Panc1 (cell line): Measurements from ENCODE around the gene OAS3. TPM values are rescaled to one million over a fixed set of nuclear protein-coding genes. Genes with fewer than 3 reads are reported as not detected.

Experiments
- ATAC-seq: fragments of 200-7000 bp; cut with Tn5 transposase; 2 replicates; pipeline ENCODE4 v1.9.1; 2020; ENCODE audit warnings: mild to moderate bottlenecking, moderate library complexity
- BruUV-seq: library from RNA; stranded (reverse); fragments of 400-500 nt; replicated peaks from 2 replicates; lab custom pipeline; 2021; lab: Mats Ljungman, UMichigan
- CTCF ChIA-PET: fragments of 300-600 bp; sonication (Branson Sonifier 250); formaldehyde crosslinking; loops from one replicate; lab custom pipeline; 2022; ENCODE audit warnings: antibody characterized with exemption; lab: Charles Lee
- POLR2A ChIA-PET: fragments of 300-600 bp; sonication (Branson Sonifier 250); formaldehyde crosslinking; loops from one replicate; lab custom pipeline; 2022; ENCODE audit warnings: antibody characterized with exemption; lab: Charles Lee
- DNase-seq: peaks from one replicate; pipeline ENCODE4 v3.0.0-alpha.2; 2010; ENCODE audit warnings: low read depth, low spot score
- H3K27ac ChIP-seq: 2 replicates; pipeline ENCODE4 v1.5.1; 2011; ENCODE audit warnings: mild to moderate bottlenecking, low read length, inconsistent platforms
- H3K27me3 ChIP-seq: fragments of 200-500 bp; sonication (Bioruptor generic); 2 replicates; pipeline ENCODE4 v1.6.0; 2014; ENCODE audit warnings: low read length, inconsistent platforms; ENCODE audit not compliant: control insufficient read depth, insufficient read depth
- H3K36me3 ChIP-seq: fragments of 200-500 bp; sonication (Bioruptor generic); 2 replicates; pipeline ENCODE4 v1.5.1; 2014; ENCODE audit warnings: inconsistent platforms, mild to moderate bottlenecking, low read length, moderate library complexity; ENCODE audit not compliant: control insufficient read depth, insufficient read depth
- H3K4me1 ChIP-seq: 2 replicates; pipeline ENCODE4 v1.5.1; 2011; ENCODE audit warnings: inconsistent platforms, mild to moderate bottlenecking, low read length, moderate library complexity; ENCODE audit not compliant: control insufficient read depth, insufficient read depth
- H3K4me3 ChIP-seq, 2 experiments: 2 replicates each; pipeline ENCODE4 v1.5.1; 2011 to 2012; ENCODE audit warnings: low read depth in 2 of 2, low read length in 2 of 2, mild to moderate bottlenecking in 2 of 2, inconsistent platforms in 1 of 2, moderate library complexity in 1 of 2
- H3K9me3 ChIP-seq: fragments of 200-500 bp; sonication (Bioruptor generic); 2 replicates; pipeline ENCODE4 v1.5.1; 2014; ENCODE audit warnings: low read depth, mild to moderate bottlenecking, inconsistent platforms, low read length, moderate library complexity; ENCODE audit not compliant: control insufficient read depth, insufficient read depth
- POLR2AphosphoS5 ChIP-seq: IDR thresholded peaks from 2 replicates; pipeline ENCODE4 v1.6.1; 2012; ENCODE audit warnings: mild to moderate bottlenecking, low read depth, low read length, moderate library complexity
- SIN3A ChIP-seq: IDR thresholded peaks from 2 replicates; pipeline ENCODE4 v1.6.1; 2012; ENCODE audit warnings: low read depth, mild to moderate bottlenecking, low read length, moderate library complexity, borderline replicate concordance; ENCODE audit not compliant: insufficient read depth
- TCF7L2 ChIP-seq: IDR thresholded peaks from 2 replicates; pipeline ENCODE4 v1.6.1; 2011; ENCODE audit warnings: mild to moderate bottlenecking, low read depth, low read length, inconsistent platforms
- in situ Hi-C: cut with HindIII; loops from 2 replicates; pipeline ENCODE4 v1.10.0; 2016; ENCODE audit warnings: low sequenced_read_pairs, low pct_unique_long_range_greater_than_20kb
- intact Hi-C: fragments of 100-400 bp; cut with micrococcal nuclease; formaldehyde crosslinking; loops from one replicate; pipeline ENCODE4 v1.10.0; 2022; ENCODE audit not compliant: unreplicated experiment
- total RNA-seq: library from RNA; stranded (reverse); gene quantifications from one replicate; pipeline ENCODE4 v1.2.1, GENCODE V29; 2021; ENCODE audit not compliant: unreplicated experiment
- TF ChIP-seq, protein P1 (sequence below): fragments of 450-650 bp; IDR thresholded peaks from 2 replicates; pipeline ENCODE4 v1.5.1; 2017; ENCODE audit warnings: mild to moderate bottlenecking
- TF ChIP-seq, protein P2 (sequence below), 2 experiments: IDR thresholded peaks; 2 replicates each; pipeline ENCODE4 v1.6.1; 2011 to 2012; ENCODE audit warnings: low read depth in 2 of 2, control low read depth in 1 of 2, low read length in 1 of 2, mild to moderate bottlenecking in 1 of 2, moderate library complexity in 1 of 2; ENCODE audit not compliant: insufficient read depth in 1 of 2

Gene OAS3
- total RNA-seq, 1 experiment from 2014 or later = 33.3 TPM

DNA sequence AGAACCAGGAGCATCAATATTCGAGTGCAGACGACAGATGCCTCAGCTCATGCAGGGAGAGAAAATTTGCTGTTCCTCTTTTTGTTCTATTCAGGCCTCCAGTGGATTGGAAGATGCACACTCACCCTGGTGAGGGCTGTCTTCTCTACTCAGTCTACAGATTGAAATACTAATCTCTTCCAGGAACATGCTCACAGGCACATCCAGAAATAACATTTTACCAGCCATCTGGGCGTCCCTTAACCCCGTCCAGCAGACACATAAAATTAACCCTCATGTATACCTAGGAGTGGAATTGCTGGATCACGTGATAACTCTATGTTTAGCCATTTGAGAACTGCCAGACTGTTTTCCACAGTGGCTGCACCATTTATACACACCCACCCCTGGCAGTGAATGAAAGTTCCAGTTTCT, 35.6 kb downstream of the OAS3 start:
- Histone ChIP-seq H3K36me3 (no peaks in the 10 kb centered on the region), H3K4me3 (no peak overlapping the region), H3K27ac (no peak overlapping the region), H3K9me3 (no peaks in the 10 kb centered on the region), H3K27me3 (no peaks in the 10 kb centered on the region), H3K4me1 (no peaks in the 10 kb centered on the region)
- ATAC-seq (no peak), DNase-seq (no peak)
- BruUV-seq = no TSS peak
- POLR2A ChIA-PET = no interaction called here
- in situ Hi-C loops (no loop called here), intact Hi-C loops (no loop called here)
- TF ChIP-seq TCF7L2 (no peak), POLR2AphosphoS5 (no peak), SIN3A (no peak)
- TF ChIP-seq, protein P1, sequence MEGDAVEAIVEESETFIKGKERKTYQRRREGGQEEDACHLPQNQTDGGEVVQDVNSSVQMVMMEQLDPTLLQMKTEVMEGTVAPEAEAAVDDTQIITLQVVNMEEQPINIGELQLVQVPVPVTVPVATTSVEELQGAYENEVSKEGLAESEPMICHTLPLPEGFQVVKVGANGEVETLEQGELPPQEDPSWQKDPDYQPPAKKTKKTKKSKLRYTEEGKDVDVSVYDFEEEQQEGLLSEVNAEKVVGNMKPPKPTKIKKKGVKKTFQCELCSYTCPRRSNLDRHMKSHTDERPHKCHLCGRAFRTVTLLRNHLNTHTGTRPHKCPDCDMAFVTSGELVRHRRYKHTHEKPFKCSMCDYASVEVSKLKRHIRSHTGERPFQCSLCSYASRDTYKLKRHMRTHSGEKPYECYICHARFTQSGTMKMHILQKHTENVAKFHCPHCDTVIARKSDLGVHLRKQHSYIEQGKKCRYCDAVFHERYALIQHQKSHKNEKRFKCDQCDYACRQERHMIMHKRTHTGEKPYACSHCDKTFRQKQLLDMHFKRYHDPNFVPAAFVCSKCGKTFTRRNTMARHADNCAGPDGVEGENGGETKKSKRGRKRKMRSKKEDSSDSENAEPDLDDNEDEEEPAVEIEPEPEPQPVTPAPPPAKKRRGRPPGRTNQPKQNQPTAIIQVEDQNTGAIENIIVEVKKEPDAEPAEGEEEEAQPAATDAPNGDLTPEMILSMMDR = no peak
- TF ChIP-seq, protein P2, sequence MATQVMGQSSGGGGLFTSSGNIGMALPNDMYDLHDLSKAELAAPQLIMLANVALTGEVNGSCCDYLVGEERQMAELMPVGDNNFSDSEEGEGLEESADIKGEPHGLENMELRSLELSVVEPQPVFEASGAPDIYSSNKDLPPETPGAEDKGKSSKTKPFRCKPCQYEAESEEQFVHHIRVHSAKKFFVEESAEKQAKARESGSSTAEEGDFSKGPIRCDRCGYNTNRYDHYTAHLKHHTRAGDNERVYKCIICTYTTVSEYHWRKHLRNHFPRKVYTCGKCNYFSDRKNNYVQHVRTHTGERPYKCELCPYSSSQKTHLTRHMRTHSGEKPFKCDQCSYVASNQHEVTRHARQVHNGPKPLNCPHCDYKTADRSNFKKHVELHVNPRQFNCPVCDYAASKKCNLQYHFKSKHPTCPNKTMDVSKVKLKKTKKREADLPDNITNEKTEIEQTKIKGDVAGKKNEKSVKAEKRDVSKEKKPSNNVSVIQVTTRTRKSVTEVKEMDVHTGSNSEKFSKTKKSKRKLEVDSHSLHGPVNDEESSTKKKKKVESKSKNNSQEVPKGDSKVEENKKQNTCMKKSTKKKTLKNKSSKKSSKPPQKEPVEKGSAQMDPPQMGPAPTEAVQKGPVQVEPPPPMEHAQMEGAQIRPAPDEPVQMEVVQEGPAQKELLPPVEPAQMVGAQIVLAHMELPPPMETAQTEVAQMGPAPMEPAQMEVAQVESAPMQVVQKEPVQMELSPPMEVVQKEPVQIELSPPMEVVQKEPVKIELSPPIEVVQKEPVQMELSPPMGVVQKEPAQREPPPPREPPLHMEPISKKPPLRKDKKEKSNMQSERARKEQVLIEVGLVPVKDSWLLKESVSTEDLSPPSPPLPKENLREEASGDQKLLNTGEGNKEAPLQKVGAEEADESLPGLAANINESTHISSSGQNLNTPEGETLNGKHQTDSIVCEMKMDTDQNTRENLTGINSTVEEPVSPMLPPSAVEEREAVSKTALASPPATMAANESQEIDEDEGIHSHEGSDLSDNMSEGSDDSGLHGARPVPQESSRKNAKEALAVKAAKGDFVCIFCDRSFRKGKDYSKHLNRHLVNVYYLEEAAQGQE (IDR thresholded peaks at IDR 0.05; ENCODE audit: insufficient read depth in 1 of 2, low read depth in 2 of 2, low read length in 1 of 2) = no peak
- CTCF ChIA-PET = no interaction called here

DNA sequence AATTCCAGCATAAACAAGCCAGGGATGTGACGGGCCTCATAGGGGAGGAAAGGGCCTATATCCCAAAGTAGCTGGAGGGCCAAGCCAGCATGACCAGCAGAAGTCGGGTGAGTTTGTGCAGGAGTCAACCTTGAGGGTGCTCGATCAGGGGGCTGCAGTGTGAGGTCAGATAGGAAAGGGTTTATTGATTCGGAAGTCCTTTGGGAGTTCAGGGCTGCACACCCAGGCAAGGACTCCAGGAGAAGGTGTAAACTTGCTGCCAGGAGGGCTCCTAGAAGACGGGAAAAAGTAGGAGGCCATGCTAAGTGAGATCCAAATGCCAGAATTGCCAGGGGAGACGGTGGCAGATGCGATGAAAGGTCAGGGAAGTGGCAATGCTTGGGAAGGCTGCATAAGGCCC, 36.6 kb downstream of the OAS3 start:
- no peak overlapping the region for H3K27ac ChIP-seq
- ATAC-seq (no peak), DNase-seq (no peak)
- H3K9me3 ChIP-seq = no peaks in the 10 kb centered on the region
- intact Hi-C loops (no loop called here), in situ Hi-C loops (no loop called here)
- BruUV-seq = no TSS peak
- H3K27me3 ChIP-seq = no peaks in the 10 kb centered on the region
- ChIA-PET POLR2A (no interaction called here), CTCF (interaction anchor here (0.5 kb wide), 1 partner anchor 742 kb away, joined by 7 read pairs; no protein-coding TSS in a partner anchor)
- TF ChIP-seq, protein P1 = no peak
- TF ChIP-seq SIN3A (no peak), POLR2AphosphoS5 (no peak), TCF7L2 (no peak)
- TF ChIP-seq, protein P2 (IDR thresholded peaks at IDR 0.05; ENCODE audit: insufficient read depth in 1 of 2, low read depth in 2 of 2, low read length in 1 of 2) = no peak
- H3K4me1 ChIP-seq = no peaks in the 10 kb centered on the region
- H3K4me3 ChIP-seq = no peak overlapping the region
- H3K36me3 ChIP-seq = no peaks in the 10 kb centered on the region
